Ascending aorta (tissue), 2 donors: Measurements from ENCODE around the gene ZNF503. TPM values are rescaled to one million over a fixed set of nuclear protein-coding genes. Genes with fewer than 3 reads are reported as not detected.
A peak's percentile ranks its signal among the peaks of the same experiment; 100 is the strongest.

ENCODE experiments used
- DNase-seq, 2 donors: peaks; one replicate each; pipeline ENCODE4 v3.0.0-alpha.2; 2019; ENCODE audit warnings: low spot score in 2 of 2
- H3K27ac ChIP-seq, 2 donors: fragments of 200-600 bp; sonication (generic); one replicate each; pipeline ENCODE4 v1.5.1; 2016 to 2017; ENCODE audit warnings: mild to moderate bottlenecking in 1 of 2
- H3K27me3 ChIP-seq: fragments of 200-600 bp; sonication (generic); one replicate; pipeline ENCODE4 v1.5.1; 2017
- H3K36me3 ChIP-seq, 2 donors: fragments of 200-600 bp; sonication (generic); one replicate each; pipeline ENCODE4 v1.5.1; 2016
- H3K4me1 ChIP-seq, 2 donors: fragments of 200-600 bp; sonication (generic); one replicate each; pipeline ENCODE4 v1.5.1; 2016 to 2017; ENCODE audit warnings: mild to moderate bottlenecking in 1 of 2
- H3K4me3 ChIP-seq, 2 donors: fragments of 200-600 bp; sonication (generic); one replicate each; pipeline ENCODE4 v1.5.1; 2016 to 2017; ENCODE audit warnings: mild to moderate bottlenecking in 1 of 2
- H3K9me3 ChIP-seq, 2 donors: fragments of 200-600 bp; sonication (generic); one replicate each; pipeline ENCODE4 v1.5.1; 2016
- intact Hi-C: fragments of 100-400 bp; cut with DNase I; formaldehyde crosslinking; loops from one replicate; pipeline ENCODE4 v1.15.1; 2023
- total RNA-seq: library from RNA; depleted of rRNA; stranded (reverse); fragments of >200 nt; gene quantifications from one replicate; pipeline ENCODE4 v1.1.0, GENCODE V29; 2016
- TF ChIP-seq, protein P1 (sequence below), 3 experiments: fragments of 200-600 bp in 2 of 3; fragments of 450-650 bp in 1 of 3; sonication (generic) in 2 of 3; IDR thresholded peaks; one replicate each; pipeline ENCODE4 v1.5.1; 2016 to 2019; ENCODE audit warnings: antibody characterized with exemption in 3 of 3, mild to moderate bottlenecking in 1 of 3, moderate library complexity in 1 of 3

Gene ZNF503
- total RNA-seq, 1 donor from 2014 or later, result 28.8 TPM

DNA sequence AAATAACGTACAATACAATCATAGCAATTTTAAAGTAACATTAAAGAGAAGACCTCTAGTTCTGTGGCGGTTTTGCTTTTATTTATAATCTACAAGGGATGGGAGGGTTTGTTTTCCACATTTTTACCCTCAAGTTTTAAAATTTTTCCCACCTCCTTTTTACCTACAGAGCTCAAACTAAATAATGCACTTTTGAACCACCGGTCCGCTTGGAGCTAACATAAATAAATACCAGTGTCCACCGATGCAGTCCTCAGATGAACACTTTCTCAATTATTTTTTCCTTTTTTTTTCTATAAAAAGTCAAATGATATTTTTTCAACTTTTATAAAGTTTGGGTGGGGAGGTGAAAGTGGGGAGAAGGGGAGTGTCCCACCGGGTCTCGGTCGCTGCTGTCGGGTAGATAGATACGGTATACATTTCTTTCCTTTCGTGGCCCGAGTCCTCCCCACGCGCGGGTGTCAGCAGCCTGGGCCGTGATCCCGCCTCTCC is 3.3 kb downstream of the ZNF503 start:
- Histone ChIP-seq H3K27ac (peak overlapping the region; percentile 97 to 98), H3K36me3 (peaks cover 10 to 11% of the 10 kb centered on the region in 2 donors), H3K9me3 (no peaks in the 10 kb centered on the region), H3K27me3 (no peaks in the 10 kb centered on the region), H3K4me3 (peak overlapping the region; percentile 89 to 95), H3K4me1 (peaks cover 0 to 19% of the 10 kb centered on the region in 2 donors)
- intact Hi-C loops, result loop anchor here (5.0 kb wide), 1 partner anchor 529 kb away; no protein-coding TSS in a partner anchor
- DNase-seq, result no peak
- TF ChIP-seq, protein P1, sequence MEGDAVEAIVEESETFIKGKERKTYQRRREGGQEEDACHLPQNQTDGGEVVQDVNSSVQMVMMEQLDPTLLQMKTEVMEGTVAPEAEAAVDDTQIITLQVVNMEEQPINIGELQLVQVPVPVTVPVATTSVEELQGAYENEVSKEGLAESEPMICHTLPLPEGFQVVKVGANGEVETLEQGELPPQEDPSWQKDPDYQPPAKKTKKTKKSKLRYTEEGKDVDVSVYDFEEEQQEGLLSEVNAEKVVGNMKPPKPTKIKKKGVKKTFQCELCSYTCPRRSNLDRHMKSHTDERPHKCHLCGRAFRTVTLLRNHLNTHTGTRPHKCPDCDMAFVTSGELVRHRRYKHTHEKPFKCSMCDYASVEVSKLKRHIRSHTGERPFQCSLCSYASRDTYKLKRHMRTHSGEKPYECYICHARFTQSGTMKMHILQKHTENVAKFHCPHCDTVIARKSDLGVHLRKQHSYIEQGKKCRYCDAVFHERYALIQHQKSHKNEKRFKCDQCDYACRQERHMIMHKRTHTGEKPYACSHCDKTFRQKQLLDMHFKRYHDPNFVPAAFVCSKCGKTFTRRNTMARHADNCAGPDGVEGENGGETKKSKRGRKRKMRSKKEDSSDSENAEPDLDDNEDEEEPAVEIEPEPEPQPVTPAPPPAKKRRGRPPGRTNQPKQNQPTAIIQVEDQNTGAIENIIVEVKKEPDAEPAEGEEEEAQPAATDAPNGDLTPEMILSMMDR (IDR thresholded peaks at IDR 0.05), result no peak

DNA sequence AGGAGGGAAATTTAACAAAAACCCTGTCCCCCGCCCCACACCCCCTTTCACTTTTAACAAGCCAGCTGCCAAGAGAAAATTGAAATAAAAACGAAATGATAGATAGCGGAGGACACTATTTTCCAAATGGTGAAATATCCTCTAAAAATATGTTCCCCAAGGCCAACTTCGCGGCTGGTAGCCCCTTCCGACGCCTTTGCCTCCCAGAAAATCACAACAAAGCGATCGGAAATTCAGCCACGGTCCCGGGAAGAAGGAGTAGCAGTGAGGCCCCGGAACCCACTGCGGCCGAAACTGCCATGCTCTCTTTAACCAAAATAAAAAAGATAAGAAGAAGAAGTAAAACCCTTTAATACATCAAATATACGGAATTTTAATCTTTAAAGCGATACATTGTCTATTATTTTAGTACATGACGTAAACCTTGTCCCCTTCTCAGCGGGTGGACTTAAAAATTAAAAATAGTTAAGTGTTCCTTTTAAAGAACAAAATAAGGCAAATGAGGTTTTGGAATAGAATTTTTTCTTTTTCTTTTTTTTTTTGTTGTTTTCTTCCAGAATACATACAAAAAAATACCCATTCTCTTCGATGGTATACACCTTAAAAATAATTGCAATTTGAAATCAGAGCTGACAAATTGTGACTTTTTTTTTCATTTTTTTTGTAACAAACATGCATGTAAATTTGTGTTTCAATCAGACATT is 3.9 kb downstream of the ZNF503 start:
- Histone ChIP-seq H3K36me3 (peaks cover 10 to 11% of the 10 kb centered on the region in 2 donors), H3K27me3 (no peaks in the 10 kb centered on the region), H3K27ac (peak overlapping the region; percentile 97 to 98), H3K9me3 (no peaks in the 10 kb centered on the region), H3K4me3 (peak overlapping the region; percentile 89 to 95), H3K4me1 (peaks cover 0 to 19% of the 10 kb centered on the region in 2 donors)
- no peak for DNase-seq
- TF ChIP-seq, protein P1 (IDR thresholded peaks at IDR 0.05), result no peak
- intact Hi-C loops, result loop anchor here (5.0 kb wide), 1 partner anchor 530 kb away; no protein-coding TSS in a partner anchor

DNA sequence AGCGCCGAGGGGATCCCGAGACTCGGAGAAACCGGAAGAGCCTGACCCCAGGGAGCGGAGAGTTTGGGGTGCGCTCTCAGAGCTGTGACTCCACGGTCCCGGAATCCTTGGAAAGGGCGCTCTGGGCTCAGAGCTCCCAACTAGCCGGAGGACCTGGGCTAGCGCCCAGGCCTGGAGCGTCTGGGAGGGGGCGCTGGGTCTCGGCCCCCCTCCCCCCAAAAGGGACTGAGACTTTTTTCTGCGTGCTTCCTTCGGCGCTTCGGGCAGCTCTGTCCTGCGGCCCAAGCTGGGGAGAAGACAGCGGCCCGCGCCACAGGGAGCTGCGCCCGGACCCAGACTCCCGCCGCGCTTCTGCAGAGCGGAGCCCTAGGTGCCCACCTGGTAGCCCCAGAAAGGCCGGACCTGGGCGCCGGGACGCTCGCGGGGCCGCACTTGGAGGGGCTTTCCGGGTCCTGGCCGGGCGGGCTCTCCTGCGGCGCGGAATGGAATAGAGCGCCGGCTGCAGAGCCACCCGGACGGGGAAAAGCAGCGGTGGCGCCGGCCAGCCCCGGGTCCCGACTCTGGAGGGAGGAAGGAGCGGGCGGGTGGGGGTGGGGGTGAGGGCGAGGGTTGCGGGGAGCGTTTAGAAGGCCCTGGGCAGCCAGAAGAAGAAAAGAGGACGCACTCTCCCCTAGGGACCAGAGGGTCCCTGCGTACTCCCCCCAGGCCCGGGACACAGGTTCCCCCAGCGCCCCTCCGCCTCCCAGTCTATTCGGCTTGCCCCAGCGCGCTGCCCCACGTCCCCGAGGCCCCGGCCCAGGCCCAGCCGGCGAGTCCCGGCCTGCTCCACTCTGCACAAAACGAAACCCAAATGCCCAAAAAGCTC is 4.7 kb downstream of the ZNF503 start:
- H3K27me3 ChIP-seq, result no peaks in the 10 kb centered on the region
- no peaks in the 10 kb centered on the region for H3K9me3 ChIP-seq
- intact Hi-C loops, result loop anchor here (5.0 kb wide), 1 partner anchor 530 kb away; no protein-coding TSS in a partner anchor
- H3K4me3 ChIP-seq, result peak overlapping the region; percentile 89 to 95
- peaks cover 0 to 19% of the 10 kb centered on the region in 2 donors for H3K4me1 ChIP-seq
- peak overlapping the region; percentile 97 to 98 for H3K27ac ChIP-seq
- TF ChIP-seq, protein P1 (IDR thresholded peaks at IDR 0.05), result no peak
- H3K36me3 ChIP-seq, result peaks cover 10 to 11% of the 10 kb centered on the region in 2 donors
- DNase-seq, result no peak

DNA sequence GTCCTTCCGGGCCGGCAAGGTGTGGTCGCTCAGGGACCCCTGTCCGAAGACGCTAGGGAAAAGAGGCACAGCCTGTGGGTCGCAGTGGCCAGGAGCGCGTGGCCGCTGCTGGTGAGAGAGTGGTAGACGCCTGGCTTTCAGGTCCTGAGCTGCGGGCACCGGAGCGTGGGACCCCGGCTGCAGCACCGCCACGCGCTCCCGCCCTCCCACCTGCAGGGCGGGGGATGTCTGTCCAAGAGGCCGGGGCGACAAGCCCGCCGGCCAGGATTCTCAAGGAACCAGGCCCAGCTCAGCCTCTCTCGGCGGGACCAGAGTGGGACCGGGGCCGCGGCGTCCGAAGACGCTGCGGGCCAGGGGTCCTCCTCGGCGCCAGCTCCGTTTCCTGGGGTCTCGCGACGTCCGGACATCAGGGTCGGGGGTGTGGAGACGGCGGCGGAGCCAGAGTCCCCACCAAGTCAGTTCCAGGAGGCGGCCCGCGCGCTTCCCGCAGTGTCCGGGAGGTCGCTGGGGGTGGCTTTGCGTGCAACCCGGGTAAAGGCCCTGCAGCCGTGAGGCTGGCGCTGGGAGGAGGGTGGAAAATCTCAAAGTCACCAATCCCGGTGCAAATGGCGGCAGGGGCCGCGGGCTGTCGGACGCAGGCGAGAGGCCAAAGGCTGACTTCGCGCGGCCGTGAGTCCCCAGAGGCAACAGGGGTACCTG is 5.5 kb downstream of the ZNF503 start:
- H3K4me3 ChIP-seq, result peak overlapping the region; percentile 89 to 95
- TF ChIP-seq, protein P1 (IDR thresholded peaks at IDR 0.05), result no peak
- peaks cover 10 to 11% of the 10 kb centered on the region in 2 donors for H3K36me3 ChIP-seq
- H3K4me1 ChIP-seq, result peaks cover 0 to 19% of the 10 kb centered on the region in 2 donors
- no peaks in the 10 kb centered on the region for H3K9me3 ChIP-seq
- intact Hi-C loops, result loop anchor here (5.0 kb wide), 1 partner anchor 531 kb away; no protein-coding TSS in a partner anchor
- no peaks in the 10 kb centered on the region for H3K27me3 ChIP-seq
- DNase-seq, result peak in 1 of 2 donors; percentile 66
- peak overlapping the region; percentile 97 to 98 for H3K27ac ChIP-seq
